C4-2B (cell line): ENCODE measurements around the gene LSMEM2.

Experiments
- H3K27ac ChIP-seq: fragments of 450-650 bp; 2 replicates; pipeline ENCODE4 v1.5.1; 2017
- ZFX ChIP-seq: fragments of 450-650 bp; IDR thresholded peaks from 2 replicates; pipeline ENCODE4 v1.6.1; 2017
- TF ChIP-seq, protein P1 (sequence below): fragments of 450-650 bp; conservative IDR thresholded peaks from 2 replicates; pipeline ENCODE4 v1.5.1; 2017; ENCODE audit warnings: mild to moderate bottlenecking

LSMEM2 gene

DNA sequence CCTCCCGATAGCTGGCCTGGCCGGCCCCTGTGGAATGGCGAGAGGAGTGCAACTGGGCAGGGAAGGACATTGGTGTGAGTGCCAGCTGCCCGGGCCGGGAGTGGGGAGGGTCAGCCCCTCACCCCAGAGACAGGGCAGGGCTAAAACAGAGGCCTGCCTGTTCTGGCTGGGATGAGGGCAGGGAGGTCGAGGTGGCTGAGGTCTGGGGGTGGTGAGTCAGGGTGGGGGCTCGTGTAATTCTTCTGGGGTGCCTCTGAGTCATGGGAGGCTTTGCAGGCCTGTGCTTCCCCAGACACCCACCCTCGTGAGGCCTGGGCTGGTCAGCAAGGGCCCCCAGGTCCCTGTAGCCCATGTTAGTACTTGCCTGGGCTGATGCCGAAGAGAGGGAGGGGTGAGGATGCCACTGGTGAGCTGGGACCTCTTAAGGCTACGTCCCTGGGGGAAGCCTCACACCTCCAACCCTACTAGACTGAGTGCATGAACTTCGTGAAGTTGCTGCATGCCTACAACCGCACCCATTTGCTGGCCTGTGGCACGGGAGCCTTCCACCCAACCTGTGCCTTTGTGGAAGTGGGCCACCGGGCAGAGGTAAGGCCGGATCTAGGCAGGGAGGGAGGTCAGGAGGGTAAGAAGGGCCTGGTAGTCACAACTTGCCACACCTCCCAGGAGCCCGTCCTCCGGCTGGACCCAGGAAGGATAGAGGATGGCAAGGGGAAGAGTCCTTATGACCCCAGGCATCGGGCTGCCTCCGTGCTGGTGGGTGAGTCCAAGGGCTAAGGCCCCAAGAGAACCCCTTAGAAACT lies 8.3 kb upstream of the LSMEM2 start:
- peak overlapping the region; percentile 41 for H3K27ac ChIP-seq
- TF ChIP-seq, protein P1, sequence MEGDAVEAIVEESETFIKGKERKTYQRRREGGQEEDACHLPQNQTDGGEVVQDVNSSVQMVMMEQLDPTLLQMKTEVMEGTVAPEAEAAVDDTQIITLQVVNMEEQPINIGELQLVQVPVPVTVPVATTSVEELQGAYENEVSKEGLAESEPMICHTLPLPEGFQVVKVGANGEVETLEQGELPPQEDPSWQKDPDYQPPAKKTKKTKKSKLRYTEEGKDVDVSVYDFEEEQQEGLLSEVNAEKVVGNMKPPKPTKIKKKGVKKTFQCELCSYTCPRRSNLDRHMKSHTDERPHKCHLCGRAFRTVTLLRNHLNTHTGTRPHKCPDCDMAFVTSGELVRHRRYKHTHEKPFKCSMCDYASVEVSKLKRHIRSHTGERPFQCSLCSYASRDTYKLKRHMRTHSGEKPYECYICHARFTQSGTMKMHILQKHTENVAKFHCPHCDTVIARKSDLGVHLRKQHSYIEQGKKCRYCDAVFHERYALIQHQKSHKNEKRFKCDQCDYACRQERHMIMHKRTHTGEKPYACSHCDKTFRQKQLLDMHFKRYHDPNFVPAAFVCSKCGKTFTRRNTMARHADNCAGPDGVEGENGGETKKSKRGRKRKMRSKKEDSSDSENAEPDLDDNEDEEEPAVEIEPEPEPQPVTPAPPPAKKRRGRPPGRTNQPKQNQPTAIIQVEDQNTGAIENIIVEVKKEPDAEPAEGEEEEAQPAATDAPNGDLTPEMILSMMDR: no peak
- TF ChIP-seq ZFX: no peak

DNA sequence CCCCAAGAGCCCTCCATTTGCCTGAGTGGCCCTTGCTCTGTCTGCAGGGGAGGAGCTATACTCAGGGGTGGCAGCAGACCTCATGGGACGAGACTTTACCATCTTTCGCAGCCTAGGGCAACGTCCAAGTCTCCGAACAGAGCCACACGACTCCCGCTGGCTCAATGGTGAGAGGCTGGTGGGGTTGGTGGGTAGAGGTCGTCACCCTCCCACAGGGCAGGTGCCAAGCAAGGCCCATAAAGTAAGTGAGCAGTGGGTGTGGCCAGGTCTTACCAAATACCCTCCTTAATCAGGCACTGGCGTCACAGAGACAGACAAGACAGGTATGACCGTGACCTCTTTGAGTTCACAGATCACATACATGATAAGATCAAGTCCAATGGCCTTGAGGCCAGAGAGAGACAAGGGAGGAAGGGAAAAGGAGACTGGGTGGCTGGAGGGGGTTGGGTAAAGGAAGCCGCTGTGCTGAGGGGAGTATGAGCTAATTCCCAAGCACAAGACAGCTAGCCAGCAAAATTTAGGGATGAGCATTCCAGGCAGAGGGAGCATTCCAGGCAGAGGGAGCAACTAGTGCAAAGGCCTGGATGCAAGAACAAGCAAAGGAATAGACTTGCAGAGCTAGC lies 7.5 kb upstream of the LSMEM2 start:
- TF ChIP-seq, protein P1: no peak
- TF ChIP-seq ZFX: no peak
- H3K27ac ChIP-seq: peak overlapping the region; percentile 41

DNA sequence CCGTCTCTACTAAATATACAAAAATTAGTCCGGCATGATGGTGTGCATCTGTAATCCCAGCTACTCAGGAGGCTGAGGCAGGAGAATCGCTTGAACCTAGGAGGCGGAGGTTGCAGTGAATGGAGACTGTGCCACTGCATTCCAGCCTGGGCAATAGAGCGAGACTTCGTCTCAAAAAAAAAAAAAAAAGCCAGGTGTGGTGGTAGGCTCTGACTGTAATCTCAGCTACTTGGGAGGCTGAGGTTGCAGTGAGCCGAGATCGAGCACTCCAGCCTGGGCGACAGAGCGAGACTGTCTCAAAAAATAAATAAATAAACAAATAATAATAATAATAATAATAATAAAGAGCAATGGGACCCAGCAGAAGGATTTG lies 6.4 kb upstream of the LSMEM2 start:
- peak overlapping the region; percentile 41 for H3K27ac ChIP-seq

DNA sequence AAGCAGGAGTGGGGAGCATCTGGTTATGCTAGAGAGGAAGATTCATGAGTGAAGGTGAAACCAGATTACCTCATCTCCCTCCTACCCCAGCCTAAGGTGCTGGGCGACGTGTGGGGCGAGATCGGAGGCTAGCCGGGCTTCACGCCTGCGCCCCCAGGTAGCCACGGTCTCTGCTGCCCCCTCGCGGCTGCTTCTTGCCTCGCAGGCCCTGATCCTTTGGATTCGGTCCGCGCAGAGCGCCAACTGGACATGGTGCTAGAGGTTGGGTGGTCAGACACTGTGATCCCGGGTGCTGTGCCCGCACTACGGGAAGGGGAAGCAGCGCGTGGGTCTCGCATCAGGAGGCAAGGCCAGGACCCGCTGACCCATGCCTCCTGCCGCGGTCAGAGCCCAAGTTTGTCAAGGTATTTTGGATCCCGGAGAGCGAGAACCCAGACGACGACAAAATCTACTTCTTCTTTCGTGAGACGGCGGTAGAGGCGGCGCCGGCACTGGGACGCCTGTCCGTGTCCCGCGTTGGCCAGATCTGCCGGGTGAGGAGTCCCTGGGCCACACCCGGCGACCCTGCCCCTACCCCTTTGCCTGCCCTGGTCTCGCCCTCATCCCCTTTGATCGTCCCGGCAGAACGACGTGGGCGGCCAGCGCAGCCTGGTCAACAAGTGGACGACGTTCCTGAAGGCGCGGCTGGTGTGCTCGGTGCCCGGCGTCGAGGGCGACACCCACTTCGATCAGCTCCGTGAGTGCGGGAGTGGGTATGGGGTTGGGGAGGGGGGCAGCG lies 5.8 kb upstream of the LSMEM2 start:
- H3K27ac ChIP-seq: peak overlapping the region; percentile 23
- TF ChIP-seq, protein P1: peak; percentile 87
- TF ChIP-seq ZFX: no peak

DNA sequence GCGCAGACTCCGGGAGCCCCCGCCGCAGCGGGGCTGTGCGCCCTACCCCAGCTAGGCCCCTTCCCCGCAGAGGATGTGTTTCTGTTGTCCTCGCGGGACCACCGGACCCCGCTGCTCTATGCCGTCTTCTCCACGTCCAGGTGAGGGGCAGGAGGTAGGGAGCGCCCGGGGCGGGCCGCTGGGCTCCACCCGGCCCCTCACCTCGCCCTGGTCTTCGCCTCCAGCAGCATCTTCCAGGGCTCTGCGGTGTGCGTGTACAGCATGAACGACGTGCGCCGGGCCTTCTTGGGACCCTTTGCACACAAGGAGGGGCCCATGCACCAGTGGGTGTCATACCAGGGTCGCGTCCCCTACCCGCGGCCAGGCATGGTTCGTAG lies 5.2 kb upstream of the LSMEM2 start:
- H3K27ac ChIP-seq: no peak overlapping the region
- TF ChIP-seq, protein P1: no peak
- no peak for TF ChIP-seq ZFX

DNA sequence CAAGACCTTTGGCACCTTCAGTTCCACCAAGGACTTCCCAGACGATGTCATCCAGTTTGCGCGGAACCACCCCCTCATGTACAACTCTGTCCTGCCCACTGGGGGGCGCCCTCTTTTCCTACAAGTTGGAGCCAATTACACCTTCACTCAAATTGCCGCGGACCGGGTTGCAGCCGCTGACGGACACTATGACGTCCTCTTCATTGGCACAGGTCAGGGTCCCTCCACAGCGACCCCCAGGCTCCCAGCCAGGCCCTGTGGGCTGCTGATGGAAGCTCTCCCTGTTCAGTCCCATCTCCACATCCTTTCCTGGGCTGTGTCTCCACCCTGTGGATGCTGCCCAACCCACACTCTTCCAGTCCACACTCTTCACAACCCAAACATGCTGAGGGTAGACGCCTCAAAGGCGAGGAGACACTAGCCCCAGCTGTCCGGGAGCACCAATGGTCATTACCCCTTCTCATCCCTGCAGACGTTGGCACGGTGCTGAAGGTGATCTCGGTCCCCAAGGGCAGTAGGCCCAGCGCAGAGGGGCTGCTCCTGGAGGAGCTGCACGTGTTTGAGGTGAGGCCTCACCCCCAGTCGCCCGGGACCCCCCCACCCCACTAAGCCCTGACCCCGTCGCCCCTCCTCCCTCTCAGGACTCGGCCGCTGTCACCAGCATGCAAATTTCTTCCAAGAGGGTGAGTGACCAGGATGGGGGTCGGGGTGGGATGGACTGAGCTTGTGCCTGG lies 4.3 kb upstream of the LSMEM2 start:
- H3K27ac ChIP-seq: no peak overlapping the region
- TF ChIP-seq, protein P1: peak; percentile 83
- TF ChIP-seq ZFX: no peak

DNA sequence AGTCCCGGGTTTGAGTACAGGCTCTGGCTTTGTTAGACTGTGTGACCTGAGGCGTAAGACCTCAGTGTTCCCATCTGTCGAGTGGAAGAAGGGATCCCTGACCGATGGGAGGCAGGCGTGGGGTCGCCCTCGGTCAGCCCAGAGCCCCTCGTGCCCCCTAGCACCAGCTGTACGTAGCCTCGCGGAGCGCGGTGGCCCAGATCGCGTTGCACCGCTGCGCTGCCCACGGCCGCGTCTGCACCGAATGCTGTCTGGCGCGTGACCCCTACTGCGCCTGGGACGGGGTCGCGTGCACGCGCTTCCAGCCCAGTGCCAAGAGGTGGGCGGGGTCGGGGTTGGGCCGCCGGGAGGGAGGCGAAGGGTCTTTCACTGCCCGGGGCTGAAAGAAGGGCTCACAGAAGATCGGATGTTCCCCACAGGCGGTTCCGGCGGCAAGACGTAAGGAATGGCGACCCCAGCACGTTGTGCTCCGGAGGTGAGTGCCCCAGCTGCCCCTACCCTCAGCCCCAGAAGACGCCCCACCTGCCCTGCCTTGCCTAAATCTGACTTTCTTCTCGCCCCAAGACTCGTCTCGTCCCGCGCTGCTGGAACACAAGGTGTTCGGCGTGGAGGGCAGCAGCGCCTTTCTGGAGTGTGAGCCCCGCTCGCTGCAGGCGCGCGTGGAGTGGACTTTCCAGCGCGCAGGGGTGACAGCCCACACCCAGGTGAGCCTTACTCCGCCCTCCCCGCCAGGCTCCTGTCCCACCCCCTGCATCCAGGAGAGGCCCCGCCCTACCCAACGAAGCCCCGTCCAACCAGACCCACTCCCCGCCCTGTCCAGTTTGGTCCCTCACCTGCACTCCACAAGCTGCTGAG lies 3.5 kb upstream of the LSMEM2 start:
- H3K27ac ChIP-seq: no peak overlapping the region
- TF ChIP-seq, protein P1: no peak
- no peak for TF ChIP-seq ZFX
